Measurements from ENCODE around the gene ZNF28.
A peak's percentile ranks its signal among the peaks of the same experiment; 100 is the strongest.
"Not testable (repeated sequence)": the region's sequence is repeated elsewhere in the genome, so short reads cannot be mapped to it uniquely, and the experiment has no call there.

ZNF28 gene

DNA sequence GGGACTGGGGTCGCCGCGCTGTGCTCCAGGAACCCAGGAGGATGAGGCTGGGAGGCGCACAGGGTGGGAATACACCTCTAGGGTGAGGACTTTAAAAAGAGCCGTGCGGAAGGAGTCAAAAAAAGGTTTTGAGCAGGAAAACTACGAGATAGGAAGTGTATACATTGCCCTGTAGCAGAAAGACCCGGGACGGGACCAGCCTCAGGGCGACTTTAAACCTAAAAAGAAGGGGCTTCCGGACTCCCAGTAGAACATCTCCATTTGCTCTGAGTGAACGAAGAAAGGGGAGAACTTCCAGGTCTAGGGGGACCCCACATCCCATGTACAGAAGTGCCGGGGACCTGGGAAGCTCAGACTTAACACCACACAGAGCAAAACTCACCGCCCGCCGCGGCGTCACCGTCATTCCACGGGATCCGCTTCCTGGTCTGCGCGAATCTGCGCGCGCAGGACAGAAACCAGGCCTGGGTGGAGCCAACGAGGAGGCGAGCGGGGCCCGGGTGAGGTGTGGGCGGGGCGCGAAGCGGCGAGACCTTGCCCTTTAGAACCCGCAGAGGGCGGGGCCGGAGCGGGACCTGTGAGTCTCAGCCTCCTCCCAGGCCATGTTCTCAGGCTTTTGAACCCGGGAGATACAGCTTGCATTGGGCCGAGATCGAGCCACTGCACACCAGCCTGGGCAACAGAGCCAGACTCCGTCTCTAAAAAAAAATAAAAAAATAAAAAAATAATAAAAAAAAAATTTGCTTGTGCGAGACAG is at the start of gene ZNF28:
Gene ZNF28 (minus strand): TSS at position 430 of the 757 bp plus-strand sequence. CDS start 3,675 bp downstream, outside the sequence.
- not testable (repeated sequence) for H3K27me3 ChIP-seq (ENCODE audit: control insufficient read depth, insufficient read depth, low read length); H3K4me1 ChIP-seq (ENCODE audit: control insufficient read depth, insufficient read depth, low read length); H3K9me3 ChIP-seq (ENCODE audit: control insufficient read depth, insufficient read depth, low read depth, low read length); H3K27ac ChIP-seq (ENCODE audit: low read depth, low read length)
- Histone ChIP-seq H3K9ac (ENCODE audit: low read length) (peak within 1 kb of the TSS; percentile 79), H3K4me3 (ENCODE audit: low read depth, low read length) (peak within 1 kb of the TSS; percentile 90), H3K36me3 (ENCODE audit: control insufficient read depth, insufficient read depth, low read length) (peaks cover 11% of the 10 kb centered on the region)

GRCh38 chr19:52868031-52868430 is 46.6 kb upstream of the ZNF28 start:
- H3K9ac ChIP-seq (ENCODE audit: low read length); H3K27me3 ChIP-seq (ENCODE audit: control insufficient read depth, insufficient read depth, low read length); H3K36me3 ChIP-seq (ENCODE audit: control insufficient read depth, insufficient read depth, low read length); H3K9me3 ChIP-seq (ENCODE audit: control insufficient read depth, insufficient read depth, low read depth, low read length); H3K4me3 ChIP-seq (ENCODE audit: low read depth, low read length); H3K27ac ChIP-seq (ENCODE audit: low read depth, low read length); H3K4me1 ChIP-seq (ENCODE audit: control insufficient read depth, insufficient read depth, low read length): not testable (repeated sequence)

DNA sequence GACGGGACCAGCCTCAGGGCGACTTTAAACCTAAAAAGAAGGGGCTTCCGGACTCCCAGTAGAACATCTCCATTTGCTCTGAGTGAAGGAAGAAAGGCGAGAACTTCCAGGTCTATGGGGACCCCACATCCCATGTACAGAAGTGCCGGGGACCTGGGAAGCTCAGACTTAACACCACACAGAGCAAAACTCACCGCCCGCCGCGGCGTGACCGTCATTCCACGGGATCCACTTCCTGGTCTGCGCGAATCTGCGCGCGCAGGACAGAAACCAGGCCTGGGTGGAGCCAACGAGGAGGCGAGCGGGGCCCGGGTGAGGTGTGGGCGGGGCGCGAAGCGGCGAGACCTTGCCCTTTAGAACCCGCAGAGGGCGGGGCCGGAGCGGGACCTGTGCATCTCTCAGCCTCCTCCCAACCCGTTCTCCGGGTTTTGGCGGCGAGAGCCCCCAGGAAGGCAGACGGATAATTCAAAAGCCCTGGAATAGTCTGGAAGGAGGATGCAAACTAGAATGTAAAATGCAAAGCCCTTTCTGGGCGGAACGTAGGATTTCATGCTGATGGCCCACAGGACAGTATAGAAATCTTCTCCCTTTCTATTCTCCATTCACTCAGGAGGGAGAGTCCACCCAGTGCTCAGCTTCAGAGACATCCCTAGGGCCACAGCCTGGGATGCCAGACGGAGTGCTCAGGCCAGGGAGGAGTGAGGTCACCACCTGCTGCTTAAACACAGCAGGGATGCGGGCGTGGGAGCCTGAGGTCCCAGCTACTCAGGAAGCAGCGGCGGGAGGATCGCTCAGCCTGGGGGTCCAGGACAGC is 36.2 kb upstream of the ZNF28 start, which contains the start of gene ZNF468:
Gene ZNF468 (minus strand): TSS at position 242 of the 814 bp plus-strand sequence. CDS start 3,347 bp downstream, outside the sequence.
- H3K9ac ChIP-seq (ENCODE audit: low read length): peak within 1 kb of the TSS; percentile 83
- not testable (repeated sequence) for H3K27me3 ChIP-seq (ENCODE audit: control insufficient read depth, insufficient read depth, low read length); H3K4me1 ChIP-seq (ENCODE audit: control insufficient read depth, insufficient read depth, low read length); H3K9me3 ChIP-seq (ENCODE audit: control insufficient read depth, insufficient read depth, low read depth, low read length)
- peaks cover 16% of the 10 kb centered on the region for H3K36me3 ChIP-seq (ENCODE audit: control insufficient read depth, insufficient read depth, low read length)
- peak within 1 kb of the TSS; percentile 94 for H3K4me3 ChIP-seq (ENCODE audit: low read depth, low read length)
- H3K27ac ChIP-seq (ENCODE audit: low read depth, low read length): peak within 1 kb of the TSS; percentile 16; the same call in 1 of the 2 replicates

DNA sequence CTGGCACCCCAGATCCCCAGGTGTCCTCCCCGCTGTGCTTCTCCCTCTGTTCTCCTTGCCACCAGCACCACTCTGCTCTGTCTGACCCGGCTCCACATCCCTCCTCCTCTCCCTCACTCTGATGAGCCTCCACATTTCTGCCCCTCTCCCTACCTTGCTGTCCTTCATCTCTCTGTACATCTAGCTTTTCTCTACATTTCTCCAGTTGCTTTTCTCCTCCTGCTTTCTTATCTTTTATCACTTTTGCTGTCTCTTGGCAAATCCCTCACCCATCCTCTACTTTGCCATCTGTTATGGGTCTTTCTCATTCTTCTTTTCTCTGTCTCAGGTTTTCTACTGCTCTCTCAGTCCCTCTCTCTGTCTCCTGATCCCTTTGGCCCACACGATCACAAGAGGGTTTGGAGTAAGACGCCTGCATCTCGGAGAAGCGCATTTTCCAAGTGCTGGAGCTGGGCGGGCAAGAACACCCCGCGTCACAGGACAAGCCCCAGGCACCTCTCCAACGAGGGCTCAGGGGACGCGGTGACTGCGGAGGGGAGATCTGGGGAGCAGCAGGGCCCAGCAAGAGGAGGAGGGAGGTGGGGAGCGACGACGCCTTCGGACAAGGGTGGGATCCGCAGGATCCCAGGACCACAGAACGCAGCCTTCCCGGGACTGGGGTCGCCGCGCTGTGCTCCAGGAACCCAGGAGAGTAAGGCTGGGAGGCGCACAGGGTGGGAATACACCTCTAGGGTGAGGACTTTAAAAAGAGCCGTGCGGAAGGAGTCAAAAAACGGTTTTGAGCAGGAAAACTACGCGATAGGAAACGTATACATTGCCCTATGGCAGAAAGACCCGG is 35.3 kb upstream of the ZNF28 start:
- H3K4me3 ChIP-seq (ENCODE audit: low read depth, low read length): peak overlapping the region; percentile 94
- H3K9ac ChIP-seq (ENCODE audit: low read length): peak overlapping the region; percentile 83
- H3K27me3 ChIP-seq (ENCODE audit: control insufficient read depth, insufficient read depth, low read length); H3K4me1 ChIP-seq (ENCODE audit: control insufficient read depth, insufficient read depth, low read length); H3K27ac ChIP-seq (ENCODE audit: low read depth, low read length); H3K9me3 ChIP-seq (ENCODE audit: control insufficient read depth, insufficient read depth, low read depth, low read length): not testable (repeated sequence)
- H3K36me3 ChIP-seq (ENCODE audit: control insufficient read depth, insufficient read depth, low read length): peaks cover 20% of the 10 kb centered on the region

DNA sequence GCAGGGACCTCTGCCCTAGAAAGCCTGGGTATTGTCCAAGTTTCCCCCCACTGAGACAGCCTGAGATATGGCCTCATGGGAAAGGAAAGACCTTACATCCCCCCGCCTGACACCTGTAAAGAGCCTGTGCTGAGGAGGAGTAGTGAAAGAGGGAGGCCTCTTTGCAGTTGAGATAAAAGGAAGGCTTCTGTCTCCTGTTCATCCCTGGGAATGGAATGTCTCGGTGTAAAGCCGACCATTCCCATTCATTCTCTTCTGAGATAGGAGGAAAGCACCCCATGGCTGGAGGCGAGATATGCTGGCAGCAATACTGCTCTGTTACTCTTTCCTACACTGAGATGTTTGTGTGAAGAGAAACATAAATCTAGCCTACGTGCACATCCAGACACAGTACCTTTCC is 25.9 kb upstream of the ZNF28 start:
- H3K4me3 ChIP-seq (ENCODE audit: low read depth, low read length); H3K4me1 ChIP-seq (ENCODE audit: control insufficient read depth, insufficient read depth, low read length); H3K27ac ChIP-seq (ENCODE audit: low read depth, low read length); H3K27me3 ChIP-seq (ENCODE audit: control insufficient read depth, insufficient read depth, low read length); H3K9ac ChIP-seq (ENCODE audit: low read length): not testable (repeated sequence)
- Histone ChIP-seq H3K36me3 (ENCODE audit: control insufficient read depth, insufficient read depth, low read length) (peaks cover 85% of the 10 kb centered on the region), H3K9me3 (ENCODE audit: control insufficient read depth, insufficient read depth, low read depth, low read length) (peaks cover 12% of the 10 kb centered on the region; the same call in 1 of the 2 replicates)

DNA sequence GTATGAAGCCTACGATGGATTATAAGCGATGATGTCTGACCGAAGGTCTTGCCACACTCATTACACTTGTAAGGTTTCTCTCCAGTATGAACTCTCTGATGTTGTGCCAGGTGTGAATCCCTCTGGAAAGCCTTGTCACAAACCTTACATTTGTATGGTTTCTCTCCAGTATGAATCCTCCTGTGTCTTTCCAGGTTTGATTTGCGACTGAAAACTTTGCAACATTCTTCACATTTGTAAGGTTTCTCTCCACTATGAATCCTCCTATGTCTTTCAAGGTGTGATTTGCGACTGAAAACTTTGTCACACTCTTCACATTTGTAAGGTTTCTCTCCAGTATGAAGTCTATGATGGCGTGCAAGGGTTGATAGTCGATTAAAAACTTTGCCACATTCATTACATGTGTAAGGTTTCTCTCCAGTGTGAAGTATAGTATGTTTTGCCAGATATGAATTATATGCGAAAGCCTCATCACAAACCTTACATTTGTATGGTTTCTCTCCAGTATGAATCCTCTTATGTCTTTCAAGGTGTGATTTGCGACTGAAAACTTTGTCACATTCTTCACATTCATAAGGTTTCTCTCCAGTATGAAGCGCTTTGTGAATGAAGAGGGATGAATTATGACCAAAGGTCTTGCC is 19.5 kb upstream of the ZNF28 start:
- H3K4me1 ChIP-seq (ENCODE audit: control insufficient read depth, insufficient read depth, low read length); H3K27ac ChIP-seq (ENCODE audit: low read depth, low read length); H3K4me3 ChIP-seq (ENCODE audit: low read depth, low read length); H3K9ac ChIP-seq (ENCODE audit: low read length); H3K27me3 ChIP-seq (ENCODE audit: control insufficient read depth, insufficient read depth, low read length): not testable (repeated sequence)
- Histone ChIP-seq H3K9me3 (ENCODE audit: control insufficient read depth, insufficient read depth, low read depth, low read length) (peaks cover 60% of the 10 kb centered on the region), H3K36me3 (ENCODE audit: control insufficient read depth, insufficient read depth, low read length) (peaks cover 86% of the 10 kb centered on the region)

- not testable (repeated sequence) for H3K9ac ChIP-seq (ENCODE audit: low read length); H3K4me3 ChIP-seq (ENCODE audit: low read depth, low read length); H3K27ac ChIP-seq (ENCODE audit: low read depth, low read length); H3K4me1 ChIP-seq (ENCODE audit: control insufficient read depth, insufficient read depth, low read length); H3K27me3 ChIP-seq (ENCODE audit: control insufficient read depth, insufficient read depth, low read length)
- Histone ChIP-seq H3K9me3 (ENCODE audit: control insufficient read depth, insufficient read depth, low read depth, low read length) (peaks cover 21% of the 10 kb centered on the region; the same call in 1 of the 2 replicates), H3K36me3 (ENCODE audit: control insufficient read depth, insufficient read depth, low read length) (peaks cover 20% of the 10 kb centered on the region)
These were observed 12.9 kb upstream of the ZNF28 start for GRCh38 chr19:52834289-52834688.

- H3K4me3 ChIP-seq (ENCODE audit: low read depth, low read length); H3K27me3 ChIP-seq (ENCODE audit: control insufficient read depth, insufficient read depth, low read length); H3K4me1 ChIP-seq (ENCODE audit: control insufficient read depth, insufficient read depth, low read length); H3K27ac ChIP-seq (ENCODE audit: low read depth, low read length); H3K9ac ChIP-seq (ENCODE audit: low read length): not testable (repeated sequence)
- Histone ChIP-seq H3K36me3 (ENCODE audit: control insufficient read depth, insufficient read depth, low read length) (peaks cover 12% of the 10 kb centered on the region; the same call in 1 of the 2 replicates), H3K9me3 (ENCODE audit: control insufficient read depth, insufficient read depth, low read depth, low read length) (peaks cover 15% of the 10 kb centered on the region; the same call in 1 of the 2 replicates)
These were observed 12.1 kb upstream of the ZNF28 start for GRCh38 chr19:52833541-52833940.

- H3K4me3 ChIP-seq (ENCODE audit: low read depth, low read length); H3K36me3 ChIP-seq (ENCODE audit: control insufficient read depth, insufficient read depth, low read length); H3K4me1 ChIP-seq (ENCODE audit: control insufficient read depth, insufficient read depth, low read length): not testable (repeated sequence)
These were observed 8.4 kb upstream of the ZNF28 start for GRCh38 chr19:52829866-52830265.

DNA sequence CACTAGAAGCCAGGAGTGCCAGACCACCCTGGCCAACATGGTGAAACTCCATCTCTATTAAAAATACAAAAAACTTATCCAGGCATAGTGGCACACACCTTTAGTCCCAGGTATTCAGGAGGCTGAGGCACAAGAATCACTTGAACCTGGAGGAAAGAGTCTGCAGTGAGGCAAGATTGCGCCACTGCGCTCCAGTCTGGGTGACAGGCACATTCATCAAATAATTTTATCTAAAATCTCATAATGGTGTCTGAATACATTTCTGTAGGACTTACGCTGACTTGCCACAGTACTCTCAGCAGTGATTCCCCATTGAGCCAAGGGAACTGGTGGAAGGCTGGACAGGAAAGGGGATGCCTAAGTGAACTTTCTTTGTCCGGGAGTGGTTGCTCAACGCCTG is 4.3 kb upstream of the ZNF28 start:
- H3K36me3 ChIP-seq (ENCODE audit: control insufficient read depth, insufficient read depth, low read length): no peaks in the 10 kb centered on the region
- H3K27ac ChIP-seq (ENCODE audit: low read depth, low read length): no peak overlapping the region
- no peaks in the 10 kb centered on the region for H3K4me1 ChIP-seq (ENCODE audit: control insufficient read depth, insufficient read depth, low read length)
- H3K9ac ChIP-seq (ENCODE audit: low read length): no peak overlapping the region
- H3K4me3 ChIP-seq (ENCODE audit: low read depth, low read length): no peak overlapping the region
- no peaks in the 10 kb centered on the region for H3K9me3 ChIP-seq (ENCODE audit: control insufficient read depth, insufficient read depth, low read depth, low read length)
- H3K27me3 ChIP-seq (ENCODE audit: control insufficient read depth, insufficient read depth, low read length): no peaks in the 10 kb centered on the region

More at GRCh38 chr19:52829866-52830265, 8.4 kb upstream of the ZNF28 start:
- H3K9ac ChIP-seq (ENCODE audit: low read length); H3K27me3 ChIP-seq (ENCODE audit: control insufficient read depth, insufficient read depth, low read length); H3K27ac ChIP-seq (ENCODE audit: low read depth, low read length); H3K9me3 ChIP-seq (ENCODE audit: control insufficient read depth, insufficient read depth, low read depth, low read length): not testable (repeated sequence)
